MM.1S (cell line): ENCODE measurements around the gene KIF5A.

Source experiments
- CTCF ChIP-seq: fragments of 300-600 bp; sonication (generic); IDR thresholded peaks from 2 replicates; pipeline ENCODE4 v1.5.1; 2016; ENCODE audit warnings: antibody characterized with exemption, low read length, mixed read lengths
- EZH2phosphoT487 ChIP-seq: fragments of 300-600 bp; sonication (generic); IDR thresholded peaks from 2 replicates; pipeline ENCODE4 v1.6.1; 2018; ENCODE audit warnings: antibody characterized with exemption, low read length

GRCh38 chr12:57539134-57539768 is 10.6 kb upstream of the KIF5A start:
- TF ChIP-seq CTCF: no peak
- no peak for TF ChIP-seq EZH2phosphoT487
